ENCODE results near the gene MAGI2.
A peak's percentile ranks its signal among the peaks of the same experiment; 100 is the strongest.

Gene MAGI2

DNA sequence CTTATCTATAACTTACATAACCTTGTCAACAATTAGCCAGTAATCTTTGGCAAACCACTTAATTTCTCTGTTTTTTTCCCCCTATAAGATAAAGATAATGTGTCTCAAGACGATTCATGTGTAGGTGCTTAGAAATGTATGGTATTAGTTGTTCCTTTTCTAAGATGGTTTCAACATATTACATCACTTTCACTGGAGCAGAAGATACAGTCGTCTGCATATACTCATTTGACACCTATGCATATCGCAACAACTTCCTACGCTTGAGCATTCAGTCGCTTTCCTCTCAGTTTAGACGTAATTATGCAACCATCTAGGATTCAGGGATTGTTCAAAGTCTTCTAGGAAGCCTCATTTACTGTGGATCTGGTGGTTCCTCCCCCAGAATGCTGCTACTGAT, 1258.2 kb downstream of the MAGI2 start:
- no peak for DNase-seq

DNA sequence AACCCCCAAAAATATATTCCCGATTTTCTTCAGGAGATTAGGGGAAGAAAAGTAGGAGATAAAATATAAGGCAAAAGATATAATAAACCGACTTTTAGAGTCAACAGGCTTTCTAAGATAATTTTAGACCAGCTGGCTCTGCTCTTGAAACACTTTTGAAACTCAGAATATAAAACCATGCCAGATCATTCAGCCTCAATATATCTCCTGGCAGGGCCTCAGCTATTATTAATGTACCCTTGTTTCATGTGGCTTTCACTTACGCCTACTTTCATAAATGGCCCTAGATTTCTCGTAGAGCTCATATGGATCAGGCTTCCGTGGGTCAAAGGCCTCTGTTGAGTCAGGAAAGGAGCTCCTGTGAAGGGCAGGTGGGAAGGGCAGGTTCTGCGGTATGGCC, 1258.9 kb downstream of the MAGI2 start:
- DNase-seq = no peak

DNA sequence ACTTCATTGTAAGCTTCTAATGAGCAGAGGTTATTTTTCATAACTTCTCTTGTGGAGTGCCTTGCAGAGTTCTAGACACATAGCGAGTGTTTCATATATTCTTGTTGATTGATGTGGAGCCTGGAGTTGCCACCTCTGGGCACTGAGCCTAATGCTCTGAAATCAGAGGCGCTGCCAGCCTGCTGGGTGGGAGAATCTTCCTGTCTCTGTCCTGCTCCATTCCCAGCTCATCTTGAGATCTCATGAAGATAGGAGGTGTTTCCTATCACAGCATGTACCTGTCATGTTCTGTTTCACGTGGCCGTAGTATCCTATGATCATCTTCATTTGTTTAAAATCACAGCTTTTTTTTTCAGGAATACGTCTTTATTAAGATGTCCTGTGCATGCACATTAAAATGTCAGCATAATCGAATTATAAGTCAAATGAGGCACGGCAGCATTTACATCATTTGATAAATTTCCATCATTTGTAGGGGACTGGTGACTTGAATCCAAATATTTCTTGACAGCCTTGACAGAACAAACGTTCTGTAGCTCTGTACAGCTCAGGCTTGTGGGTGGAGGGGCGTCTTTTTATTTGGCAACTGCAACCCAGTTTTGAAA, 1261.9 kb downstream of the MAGI2 start:
- DNase-seq = no peak

DNA sequence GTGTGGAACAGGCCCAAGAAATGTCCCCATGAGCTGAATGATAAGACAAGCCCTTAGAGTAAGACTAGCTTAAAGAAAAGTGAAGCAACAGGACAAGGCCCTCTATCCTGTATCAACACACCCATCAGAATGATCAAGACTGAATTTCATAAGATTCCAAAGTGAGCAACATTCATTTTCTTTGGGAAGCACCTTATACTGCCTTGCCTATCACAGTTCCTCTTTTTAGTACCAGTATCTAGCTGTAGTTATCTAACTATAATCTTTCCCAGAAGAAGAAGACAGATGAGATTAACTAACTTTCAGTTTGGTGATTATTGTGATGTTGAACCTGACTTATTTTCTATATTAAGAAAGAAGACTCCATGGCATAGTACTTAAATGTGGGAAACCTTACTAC, 1263.7 kb downstream of the MAGI2 start:
- DNase-seq = no peak

DNA sequence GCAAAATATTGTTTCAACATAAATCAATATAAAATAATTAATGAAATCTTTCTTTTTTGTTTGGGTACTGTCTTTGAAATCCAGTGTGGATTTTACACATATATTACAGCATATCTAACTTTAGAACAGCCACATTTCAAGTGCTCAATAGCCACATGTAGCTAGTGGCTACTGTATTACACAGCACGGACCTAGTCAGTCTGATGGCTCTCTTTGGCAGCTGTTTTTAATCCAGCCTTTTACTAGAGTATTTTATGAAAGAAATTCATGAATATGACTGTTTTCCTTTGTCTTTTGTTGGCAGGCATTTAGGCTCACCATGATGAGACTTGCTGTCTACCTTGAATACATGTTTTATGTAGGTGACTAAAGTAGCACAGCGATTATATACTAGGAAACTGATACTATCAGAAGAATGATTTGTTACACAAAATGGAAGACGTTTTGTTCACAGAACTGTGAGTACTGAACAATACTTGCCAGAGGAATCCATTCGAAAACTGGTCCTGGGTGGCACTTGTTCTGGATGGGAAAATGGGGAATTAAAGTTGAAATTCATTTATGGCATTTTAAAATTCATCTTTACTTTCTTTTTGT, 1268.2 kb downstream of the MAGI2 start:
- no peak for DNase-seq

DNA sequence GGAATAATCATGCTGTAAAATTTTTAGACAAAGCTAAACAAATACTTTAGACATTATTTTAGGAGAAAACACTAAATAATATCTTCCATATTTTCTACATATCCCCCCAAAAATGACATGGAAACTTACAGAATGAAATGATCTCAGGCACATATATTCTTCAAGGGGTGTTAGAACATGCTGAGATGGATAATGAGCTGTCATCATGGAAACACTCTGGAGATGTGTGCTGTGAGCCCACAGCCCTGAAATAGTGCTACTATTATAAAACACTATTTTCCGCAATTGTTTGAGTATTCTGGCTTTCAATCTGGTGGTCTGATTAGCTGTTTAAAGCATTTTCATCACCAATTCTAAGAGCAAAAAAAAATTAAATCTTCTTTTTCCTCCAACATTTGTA, 1269.2 kb downstream of the MAGI2 start:
- DNase-seq = no peak

DNA sequence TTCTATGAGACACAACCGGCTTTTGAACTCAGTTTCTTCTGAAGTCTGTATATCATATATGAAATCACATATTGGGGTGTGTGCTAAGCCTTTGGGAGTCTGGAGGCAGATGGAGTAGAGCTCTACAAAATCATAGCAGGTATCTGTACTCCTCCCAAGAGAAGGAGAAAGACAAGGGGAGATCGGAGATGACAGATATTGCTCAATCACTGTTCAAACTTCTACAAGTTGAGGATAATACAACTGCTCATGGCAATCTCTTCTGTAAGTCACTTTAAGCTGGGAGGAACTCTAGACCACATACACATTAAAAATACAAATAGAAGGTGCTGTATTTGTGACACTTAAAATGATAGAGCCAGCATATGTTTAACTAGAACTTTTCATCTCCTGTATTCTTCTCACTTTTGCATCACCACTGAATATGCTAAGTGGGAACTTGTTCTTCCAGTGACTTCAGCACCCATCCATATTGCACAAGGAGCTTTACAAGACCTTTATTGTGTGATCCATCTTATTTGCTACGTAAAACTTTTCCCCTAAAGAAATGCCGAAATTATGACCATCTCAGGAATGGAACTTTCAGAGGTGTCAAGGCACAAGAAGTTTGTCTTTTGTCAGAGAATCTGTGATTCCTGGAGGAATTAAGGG, 1273.5 kb downstream of the MAGI2 start:
- no peak for DNase-seq

DNA sequence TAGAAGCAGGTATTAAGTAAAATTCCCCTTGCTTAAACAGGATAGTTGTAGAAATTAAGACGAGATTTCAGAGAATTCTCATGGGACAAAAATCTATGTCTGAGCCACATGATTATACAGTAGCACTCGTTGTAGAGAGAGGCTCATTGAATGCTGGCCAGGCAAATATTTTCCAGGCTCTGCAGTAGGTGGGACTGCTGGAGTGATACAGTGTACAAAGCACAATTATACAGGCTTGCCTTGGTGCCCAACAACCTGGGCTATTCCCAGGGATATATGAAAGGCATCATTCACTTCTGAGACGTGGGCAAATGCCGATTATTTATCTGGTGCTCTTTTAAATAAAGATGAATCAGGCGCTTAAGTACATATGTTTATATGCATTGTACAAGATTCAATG, 1274.3 kb downstream of the MAGI2 start:
- DNase-seq = peak; percentile 38

DNA sequence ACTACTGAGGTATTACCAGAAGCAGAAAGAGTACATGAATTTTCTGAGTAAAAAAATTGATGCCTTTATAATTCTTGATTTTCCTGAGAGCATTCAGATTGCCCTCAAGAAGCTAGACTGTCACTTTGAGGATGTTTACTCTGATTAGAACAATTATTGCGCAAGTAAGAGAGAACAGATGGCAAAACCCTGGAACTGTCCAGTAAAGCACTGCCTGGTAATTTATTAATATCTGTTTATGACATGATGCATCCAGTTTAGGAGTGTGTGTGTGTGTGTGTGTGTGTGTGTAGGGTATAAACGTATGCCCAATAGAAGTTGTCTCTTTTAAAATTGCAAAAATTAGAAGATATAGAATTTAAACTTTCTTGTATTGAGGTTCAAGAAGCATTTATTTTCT, 1275.1 kb downstream of the MAGI2 start:
- no peak for DNase-seq

DNA sequence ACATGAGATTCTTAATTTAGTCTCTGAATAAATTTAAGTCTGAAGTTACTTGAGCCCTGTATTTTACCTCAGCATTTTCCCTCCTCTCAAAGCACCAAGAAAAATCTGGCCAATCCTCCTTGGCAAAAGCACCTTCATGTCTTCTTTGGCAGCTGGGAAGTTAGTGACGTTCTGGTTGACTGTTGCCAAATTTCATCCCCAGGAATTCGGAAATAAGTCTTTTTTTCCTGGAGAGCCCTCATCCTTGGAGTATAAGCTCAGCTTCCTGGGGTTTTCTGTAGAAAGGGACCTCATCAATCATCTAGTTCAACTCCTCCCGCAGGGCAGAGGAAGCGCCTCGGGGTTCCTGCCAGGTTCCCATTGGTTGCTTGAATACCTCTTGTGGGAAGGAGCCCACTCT, 1277.3 kb downstream of the MAGI2 start:
- peak; percentile 70 for DNase-seq

DNA sequence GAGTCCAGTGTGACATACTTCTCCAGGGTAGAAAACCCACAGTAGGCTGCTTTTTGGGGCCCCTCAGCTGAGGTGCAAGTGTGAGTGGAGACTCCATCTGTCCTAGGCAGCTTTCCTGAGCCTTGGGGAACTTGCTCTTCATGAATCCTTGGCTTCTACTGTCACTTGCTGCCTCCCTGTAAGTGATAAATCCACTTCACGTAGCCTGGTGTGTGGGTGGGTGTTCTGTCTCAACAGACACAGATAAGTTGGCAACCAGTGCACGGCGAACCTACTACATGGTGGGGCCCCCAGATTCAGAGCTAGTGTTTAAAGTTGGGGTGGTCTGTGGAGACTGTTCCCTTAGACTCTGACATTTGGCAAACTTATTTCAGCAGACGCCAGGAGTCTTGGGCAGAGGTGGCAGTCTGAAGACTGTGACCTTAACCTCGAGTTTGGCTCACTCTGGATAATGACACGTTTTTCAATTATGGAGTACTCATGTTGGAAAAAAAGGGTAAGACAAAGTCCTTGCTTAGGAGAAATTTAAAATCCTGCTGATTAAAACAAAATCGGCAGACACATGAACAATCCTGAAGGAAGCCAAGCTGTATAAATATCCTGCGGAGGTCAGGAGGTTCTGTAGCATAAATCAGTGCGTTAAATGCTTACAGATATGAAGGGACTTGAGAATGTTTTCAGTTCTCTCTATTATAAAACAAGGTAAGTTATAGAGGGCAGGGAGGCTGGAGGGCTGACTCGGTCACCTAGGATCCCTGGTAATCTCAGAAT, 1278.0 kb downstream of the MAGI2 start:
- DNase-seq = peak; percentile 25

DNA sequence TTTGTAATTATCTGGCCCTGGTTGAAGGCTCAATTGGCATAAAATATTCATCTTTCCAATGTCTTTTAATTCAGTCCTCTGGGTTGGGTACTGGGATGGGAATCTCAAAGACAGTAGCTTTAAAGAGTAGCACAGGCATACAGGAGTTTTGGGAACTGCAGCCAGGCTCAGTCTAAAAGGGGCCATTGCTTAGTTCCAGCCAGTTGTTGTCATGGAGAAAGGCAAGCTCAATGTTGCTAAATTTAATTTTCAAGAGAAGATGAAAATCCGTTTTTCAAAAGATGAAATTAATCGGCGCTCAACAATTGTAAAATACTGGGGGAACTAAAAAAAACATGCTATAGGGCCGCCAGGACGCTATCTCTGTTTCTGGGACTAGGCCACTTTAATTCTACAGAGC, 1279.8 kb downstream of the MAGI2 start:
- no peak for DNase-seq

DNA sequence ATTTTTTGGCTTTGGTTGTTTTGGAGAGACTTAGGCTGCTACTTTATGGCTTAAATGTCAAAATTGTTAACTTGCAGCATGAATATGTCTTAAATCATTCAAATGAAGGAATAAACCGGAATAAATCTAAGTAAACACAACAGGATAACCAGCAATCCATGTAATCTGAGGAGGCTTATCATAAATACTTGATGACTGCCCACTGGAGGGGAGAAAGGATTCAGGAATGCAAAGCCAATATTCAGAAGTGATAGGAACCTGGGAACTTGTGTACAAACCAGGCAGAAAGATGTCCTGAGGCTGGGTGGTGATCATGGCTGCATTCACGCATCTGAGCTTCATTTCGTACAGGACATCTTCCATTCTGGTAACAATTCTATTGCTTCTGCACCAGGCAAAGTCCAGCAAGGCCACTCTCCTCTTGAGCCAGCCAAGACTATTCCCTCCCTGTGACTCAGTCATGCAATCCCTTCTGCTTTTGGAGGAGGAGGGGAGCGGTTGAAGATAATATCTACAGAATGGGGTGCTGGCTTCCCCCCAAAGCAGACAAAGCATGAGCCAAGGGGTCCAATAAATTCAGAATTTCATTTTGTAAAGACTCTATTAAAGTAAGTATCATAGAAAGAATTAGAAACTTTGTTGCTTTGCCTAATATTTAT, 1280.4 kb downstream of the MAGI2 start:
- no peak for DNase-seq

DNA sequence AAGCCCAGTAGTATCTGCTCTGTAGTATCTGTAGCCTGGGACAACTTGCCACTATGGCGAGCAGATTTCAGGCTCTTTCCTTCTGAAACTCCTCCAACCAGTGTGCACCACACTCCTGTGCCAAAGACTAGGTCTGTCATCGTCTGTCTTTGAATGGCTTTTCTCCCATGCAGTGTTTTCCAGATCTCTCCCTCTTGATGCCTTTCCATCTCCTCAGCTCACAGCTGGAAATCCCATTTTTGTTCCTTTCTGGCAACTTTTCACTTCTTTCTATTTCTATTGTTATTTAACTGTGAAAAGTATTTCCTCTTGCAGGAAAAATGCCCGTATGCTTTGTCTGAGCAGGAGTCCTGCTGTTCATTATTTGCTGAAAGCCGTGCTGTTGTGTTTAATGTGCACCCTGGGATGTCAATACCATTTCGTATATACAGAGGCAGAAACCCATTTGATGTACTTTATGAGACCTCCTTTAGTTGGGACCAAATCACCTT, 1281.2 kb downstream of the MAGI2 start:
- DNase-seq = peak; percentile 33

DNA sequence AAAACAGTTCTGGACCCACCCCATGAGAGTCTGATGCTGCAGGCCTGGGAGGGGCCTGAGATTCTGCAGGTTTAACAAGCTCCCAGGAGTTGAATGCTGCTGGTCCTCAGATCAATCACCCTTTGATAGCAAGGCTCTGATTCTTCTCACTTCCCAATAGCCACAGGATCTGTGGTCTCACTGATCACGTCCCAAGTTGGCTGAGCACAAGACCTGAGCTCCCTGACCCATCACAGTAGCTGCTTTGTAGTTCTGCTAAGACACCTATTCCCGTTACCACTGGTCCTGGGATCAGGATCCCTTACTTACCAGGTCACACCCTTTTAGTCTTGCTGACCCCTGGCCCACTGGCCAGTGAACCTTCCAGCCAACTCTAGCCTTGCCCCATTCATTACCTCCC, 1282.1 kb downstream of the MAGI2 start:
- no peak for DNase-seq

DNA sequence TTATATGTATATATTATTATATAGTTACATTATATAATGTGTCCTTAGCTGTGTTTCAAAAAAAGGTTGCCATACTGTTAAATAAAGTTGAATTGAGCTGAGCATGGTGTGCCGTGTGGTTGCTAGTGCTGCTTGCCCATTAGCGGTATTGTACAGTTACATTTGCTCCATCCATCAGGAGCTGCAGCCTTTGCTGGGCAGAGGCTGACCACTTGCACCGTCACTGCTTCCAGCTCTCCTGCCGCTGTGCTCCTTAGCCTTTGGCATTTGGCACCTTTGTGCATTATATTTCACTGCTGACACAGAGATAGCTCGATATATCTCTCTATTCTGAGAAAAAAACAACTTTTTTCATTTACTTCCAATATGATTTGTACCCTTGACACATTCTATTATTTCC, 1282.7 kb downstream of the MAGI2 start:
- no peak for DNase-seq

DNA sequence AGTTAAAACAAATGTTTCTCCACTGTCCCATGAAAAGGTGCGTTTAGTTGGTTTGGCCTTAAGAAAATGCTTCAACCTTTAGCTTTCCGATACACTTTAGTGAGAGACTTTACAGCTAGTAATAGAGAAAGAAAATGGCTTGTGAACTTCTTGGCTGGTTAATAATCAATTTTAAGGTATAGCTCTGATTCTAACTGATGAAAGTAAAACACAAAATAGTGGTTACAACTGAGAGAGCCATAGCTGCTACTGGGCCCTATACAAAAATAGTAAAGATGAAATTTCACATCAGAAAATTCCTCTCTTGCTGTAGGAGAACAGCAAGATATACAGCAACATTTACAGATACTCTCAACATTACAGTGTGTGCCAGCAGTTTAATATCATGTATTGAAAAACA, 1283.5 kb downstream of the MAGI2 start:
- DNase-seq = no peak

DNA sequence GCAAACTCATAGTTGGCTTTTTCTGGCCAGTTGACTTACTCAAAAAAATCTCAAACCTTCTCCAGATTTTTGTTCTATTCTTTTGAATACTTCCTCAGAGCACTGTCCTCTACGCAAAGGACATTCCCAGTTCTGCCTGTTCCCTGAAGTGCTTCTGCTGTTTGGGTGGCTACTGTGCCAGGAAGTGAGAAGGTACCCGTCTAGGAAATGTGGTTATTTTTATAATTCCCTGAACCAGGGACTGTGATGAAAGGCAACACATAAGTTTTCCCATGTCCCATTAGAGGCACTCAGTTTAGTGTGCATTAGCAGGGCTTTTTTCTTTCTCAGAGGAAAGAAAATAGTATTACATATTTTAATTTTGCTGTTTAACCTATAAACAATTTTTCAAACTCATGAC, 1284.6 kb downstream of the MAGI2 start:
- no peak for DNase-seq

DNA sequence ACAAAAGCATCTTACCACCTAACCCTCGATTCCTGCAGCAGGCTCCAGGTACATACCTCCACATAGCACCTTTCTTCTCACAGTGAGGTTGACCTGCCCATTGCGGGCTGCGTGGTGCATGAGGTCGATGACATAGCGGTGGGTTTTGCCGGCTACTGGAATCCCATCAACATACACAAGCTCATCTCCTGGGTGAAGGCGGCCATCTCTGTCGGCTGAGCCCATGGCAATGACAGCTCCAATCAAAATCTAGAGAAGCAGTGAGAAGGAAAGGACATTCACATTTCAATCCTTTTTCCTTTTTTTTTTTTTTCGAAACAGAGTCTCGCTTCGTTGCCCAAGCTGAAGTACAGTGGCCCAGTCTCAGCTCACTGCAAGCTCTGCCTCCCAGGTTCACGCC, 1285.6 kb downstream of the MAGI2 start:
- DNase-seq = no peak

DNA sequence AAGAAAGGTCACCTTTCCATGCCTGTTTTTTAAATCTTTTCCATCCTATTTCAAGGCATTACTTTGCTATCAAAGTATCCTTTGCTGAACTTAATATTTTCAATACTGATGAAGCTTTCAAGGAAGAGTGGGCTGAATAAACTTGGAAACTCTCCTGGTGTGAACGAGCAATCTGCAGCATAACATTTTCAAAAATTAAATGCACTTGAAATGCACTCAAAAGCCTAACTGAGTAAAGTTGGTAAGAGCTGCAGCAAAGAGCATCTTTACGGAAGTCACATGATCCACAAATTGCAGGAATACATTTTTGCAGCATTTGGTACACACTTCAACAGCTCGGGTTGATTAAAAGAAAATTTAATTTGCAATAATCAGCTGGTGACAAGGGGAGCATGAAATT, 1287.6 kb downstream of the MAGI2 start:
- no peak for DNase-seq

DNA sequence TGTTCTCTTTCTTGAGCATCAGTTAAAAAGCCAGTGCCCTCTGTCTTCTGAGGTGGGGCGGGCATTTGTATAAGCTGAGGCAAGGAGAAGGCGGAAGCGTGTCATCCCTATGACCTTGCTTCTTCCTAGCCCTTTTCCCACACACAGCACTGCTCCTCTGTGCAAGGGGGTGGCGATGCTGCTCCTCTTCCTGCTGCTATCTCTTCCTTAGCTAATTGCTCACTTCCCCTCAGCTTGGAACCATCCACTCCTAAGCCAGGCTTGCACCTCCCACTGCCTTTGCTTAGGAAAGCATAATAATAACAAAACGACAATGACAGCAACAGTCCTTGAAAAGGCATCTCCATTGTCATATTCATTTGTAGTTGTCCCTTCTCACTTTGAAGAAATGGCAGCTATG, 1288.0 kb downstream of the MAGI2 start:
- no peak for DNase-seq

DNA sequence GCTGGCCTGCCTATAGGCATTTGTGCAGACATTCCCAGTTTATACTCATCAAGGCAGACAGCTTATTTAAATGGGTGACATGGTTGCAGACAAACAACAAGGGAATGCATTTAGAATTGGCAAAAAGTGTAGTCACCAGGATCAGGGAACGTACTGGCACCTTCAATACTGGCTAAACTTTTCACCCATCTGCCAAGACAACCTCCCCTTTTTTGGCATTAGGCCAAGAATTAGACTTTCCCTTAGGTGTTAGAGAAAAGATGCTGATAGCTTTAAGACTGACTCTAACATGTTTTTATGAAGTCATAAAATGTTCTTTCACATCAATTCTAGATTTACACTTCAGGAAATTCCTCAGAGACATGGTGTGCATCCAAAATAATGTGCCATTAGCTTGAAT, 1289.0 kb downstream of the MAGI2 start:
- no peak for DNase-seq

DNA sequence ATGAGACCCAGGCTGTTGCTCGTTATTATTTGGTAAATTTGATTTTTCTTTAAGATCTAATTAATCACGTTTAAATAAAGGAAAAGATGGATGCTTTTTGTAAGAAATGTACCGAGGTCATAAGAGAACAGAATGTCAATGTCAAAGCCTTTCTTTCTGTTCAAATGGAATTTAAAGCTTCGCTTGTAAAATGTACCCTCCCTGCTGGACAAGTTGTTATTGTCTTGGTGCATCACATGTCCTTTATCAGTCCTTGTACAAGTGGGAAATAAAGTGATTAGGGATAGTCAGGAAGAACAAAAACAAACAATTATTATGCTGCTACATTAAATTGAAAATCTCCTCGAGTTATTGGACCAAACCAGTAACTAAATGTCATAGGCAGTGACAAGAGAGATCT, 1291.7 kb downstream of the MAGI2 start:
- no peak for DNase-seq
